GM18517 (cell line): ENCODE measurements around the gene NOD2.

Source experiments
- ATAC-seq: cut with Tn5 transposase; IDR thresholded peaks from one replicate; pipeline ENCODE4 v1.9.1; 2021; ENCODE audit warnings: mild to moderate bottlenecking, moderate library complexity; ENCODE audit not compliant: unreplicated experiment

The NOD2 gene

DNA sequence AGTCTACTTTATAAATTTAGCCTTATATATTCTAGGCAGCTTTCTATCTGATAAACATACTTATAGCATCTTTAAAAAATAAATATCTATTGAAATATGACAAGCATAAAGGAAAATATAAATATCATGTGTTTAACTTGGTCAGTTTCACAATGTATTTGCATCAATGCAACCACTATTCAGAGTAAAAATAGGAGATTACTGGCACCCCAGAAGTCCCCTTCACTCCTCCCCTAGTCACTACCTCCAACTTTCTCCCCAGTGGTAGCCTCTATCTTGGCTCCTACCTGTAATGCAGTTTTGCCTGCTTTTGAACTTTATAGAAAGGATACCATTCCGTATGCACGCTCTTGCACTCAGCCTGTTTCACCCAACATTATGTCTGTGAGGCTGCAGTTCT lies 3.2 kb upstream of the NOD2 start:
- no peak for ATAC-seq

DNA sequence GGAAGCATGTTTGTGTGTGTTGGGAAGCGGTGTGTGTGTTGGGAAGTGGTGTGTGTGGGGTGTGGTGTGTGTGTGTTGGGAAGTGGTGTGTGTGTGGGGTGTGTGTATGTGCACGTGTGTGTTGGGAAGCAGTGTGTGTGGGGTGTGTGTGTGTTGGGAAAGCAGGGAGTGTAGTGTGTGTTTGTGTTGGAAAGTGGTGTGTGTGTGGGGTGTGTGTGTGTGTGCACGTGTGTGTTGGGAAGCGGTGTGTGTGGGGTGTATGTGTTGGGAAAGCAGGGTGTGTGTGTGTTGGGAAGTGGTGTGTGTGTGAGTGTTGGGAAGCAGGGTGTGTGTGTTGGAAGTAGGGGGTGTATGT lies 785 bp upstream of the NOD2 start:
- ATAC-seq: no peak

DNA sequence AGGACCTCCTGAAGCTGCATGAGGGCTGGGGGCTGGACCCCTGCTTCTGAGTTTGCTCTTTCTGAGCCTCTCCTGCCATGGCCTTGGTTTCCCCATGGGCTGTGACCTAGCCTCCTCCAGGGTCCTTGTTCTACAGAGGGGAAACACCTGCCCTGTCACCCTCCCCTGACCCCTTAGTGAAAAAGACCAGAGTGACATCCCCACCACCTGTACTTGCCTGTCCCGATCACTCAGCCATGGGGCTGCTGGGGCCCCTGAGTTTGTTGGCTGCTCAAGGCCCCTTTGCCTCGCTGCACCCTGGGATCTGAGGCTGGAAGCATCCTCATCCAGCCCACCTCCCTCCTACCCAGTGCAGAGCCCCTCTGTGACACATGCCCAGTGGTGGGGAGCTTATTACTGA lies 800 bp downstream of the NOD2 start:
- no peak for ATAC-seq

DNA sequence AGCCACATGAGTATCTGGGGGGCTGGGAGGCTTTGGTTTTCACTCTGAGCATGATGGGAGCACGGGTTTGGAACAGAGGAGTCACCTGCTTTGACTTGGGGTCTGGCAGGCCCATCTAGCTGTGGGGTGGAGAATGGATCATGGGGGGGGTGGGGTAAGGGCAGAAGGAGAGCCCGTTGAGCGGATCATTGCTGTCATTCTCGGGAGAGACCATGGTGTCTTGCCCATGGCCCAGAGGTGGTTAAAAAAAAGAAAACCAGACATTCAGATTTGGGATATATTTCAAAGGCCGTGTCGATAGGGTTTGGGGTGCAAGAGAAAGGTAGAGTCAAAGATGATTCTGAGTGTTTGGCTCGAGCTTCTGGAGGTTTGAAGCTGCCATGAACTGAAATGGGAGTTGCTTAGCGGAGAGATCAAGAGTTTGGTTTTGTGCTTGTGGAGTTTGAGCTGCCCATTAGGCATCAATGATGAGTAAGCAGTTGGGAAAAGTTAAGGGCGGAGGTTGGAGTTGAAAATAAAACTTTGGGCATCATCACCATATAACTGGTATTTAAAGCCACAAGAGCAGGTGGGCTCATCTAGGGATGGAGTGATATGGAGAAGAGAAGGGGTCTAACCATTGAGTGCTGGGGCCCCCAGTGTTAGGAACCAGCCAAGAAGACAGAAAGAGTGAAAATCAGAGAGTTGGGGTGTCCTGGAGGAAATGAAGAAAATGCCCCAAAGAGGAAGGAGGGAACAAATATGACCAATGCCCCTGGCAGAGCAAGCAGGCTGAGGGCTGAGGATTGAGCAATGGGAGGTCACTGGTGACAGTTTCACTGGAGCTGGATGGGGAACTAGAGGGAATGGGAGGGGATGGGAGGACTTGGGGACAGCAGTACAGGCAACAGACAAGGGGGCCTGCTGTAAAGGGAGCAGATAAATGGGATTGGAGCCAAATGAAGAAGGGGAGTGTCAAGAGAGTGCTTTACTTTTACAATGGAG lies 1.9 kb downstream of the NOD2 start:
- no peak for ATAC-seq

DNA sequence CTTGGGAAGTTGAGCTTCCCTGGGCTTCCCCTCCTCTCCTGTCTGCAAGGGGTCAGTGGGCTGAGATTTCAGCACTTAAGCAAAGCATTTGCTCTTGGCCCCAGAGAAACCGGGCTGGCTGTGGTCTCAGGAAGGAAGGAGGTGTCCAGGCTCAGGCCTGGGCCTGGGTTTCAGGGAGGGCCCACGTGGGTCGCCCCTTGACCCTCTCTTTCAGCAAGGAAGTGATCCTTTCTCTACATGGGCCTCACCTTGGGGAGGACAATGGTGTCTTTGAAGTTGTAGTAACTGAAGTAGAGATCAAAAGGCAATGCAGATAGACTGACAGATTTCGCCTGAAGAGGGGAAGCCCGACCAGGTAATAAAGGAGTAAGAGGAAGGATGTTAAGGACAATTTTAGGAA lies 2.7 kb downstream of the NOD2 start:
- peak; percentile 24 for ATAC-seq

DNA sequence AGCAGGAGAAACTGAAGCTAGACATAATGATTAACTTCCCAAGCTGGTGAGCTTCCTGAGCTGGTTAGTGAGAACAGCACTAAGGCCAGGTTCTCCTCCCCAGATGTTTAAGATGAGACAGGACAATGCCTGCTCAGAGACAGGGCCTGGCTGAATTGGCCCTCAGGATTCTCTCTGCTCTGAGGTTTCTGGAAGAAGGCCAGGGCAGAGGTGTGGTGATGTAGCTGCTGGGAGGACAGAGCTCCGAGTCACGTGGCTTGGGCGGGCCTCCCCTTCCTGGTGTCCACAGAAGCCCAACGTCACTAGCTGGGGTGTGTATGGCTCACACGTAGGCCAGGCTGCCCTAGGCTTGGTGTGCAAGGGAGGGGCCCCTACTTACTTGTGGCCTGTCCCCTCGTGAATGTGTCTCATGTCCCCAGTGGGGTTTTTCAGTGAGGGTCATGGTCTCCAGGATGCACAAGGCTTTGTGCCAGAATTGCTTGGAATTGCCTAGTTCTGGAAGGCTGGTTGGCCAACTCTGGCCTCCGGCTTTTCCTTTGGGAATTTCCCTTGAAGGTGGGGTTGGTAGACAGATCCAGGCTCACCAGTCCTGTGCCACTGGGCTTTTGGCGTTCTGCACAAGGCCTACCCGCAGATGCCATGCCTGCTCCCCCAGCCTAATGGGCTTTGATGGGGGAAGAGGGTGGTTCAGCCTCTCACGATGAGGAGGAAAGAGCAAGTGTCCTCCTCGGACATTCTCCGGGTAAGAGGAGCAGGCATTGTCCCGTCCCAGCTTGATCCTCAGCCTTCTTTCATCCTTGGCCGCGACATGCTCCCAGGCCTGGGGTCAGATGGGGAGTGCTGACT lies 3.4 kb downstream of the NOD2 start:
- ATAC-seq: peak; percentile 54

DNA sequence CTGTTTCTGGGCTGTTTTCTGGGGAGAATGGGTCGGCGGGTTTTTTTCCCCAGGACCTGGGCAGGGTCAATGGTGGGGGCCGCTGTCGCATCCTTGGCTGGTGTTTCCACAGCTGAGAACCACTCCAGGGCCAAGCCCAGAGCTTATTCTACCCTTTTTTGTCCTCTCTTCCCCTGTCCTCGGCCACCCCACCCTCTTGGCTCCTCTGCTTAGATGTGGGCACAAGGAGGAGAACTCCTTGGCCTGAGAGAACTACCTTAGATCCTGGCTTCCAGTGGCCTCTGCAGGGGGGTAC lies 4.0 kb downstream of the NOD2 start:
- no peak for ATAC-seq

DNA sequence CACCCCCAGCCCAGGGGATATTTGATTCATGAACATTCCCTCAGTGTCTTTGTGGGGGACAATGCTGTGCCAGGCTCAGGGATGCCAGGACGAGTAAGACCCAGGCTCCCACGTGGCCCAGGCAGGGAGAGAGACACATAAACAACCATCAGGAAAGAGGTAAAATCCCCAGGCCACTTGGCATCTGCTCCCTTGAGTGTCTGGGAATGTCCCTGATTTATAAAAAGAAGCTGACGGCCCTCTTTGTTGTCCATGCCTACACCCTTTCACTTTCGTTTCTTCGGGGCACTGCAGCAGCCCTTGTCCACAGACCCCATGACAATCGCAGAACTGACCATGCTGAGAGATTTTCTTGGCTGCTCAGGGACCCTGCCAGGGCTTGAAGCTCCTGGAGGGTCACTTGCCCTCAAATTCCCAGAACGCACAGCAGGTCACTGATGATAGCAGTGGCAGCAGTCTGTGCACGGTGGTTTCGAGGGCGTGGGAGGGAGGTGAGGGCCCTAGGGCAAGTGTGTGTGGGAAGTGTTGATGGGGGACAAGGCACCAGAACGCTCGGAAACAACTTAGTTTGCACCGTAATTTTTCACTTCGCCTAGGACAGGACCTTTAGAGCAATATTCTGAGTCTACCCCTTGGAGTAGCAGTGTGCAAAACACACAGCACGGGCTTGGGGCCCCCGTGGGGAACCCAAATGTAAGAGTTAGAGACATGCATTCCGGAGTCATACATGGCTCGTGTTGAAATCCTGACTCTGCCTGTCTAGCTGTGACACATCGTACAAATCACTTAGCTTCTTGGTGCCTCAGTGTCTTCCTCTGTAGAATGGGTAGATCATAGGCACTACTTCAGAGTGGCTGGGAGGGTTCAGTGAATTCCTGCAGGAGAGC lies 4.7 kb downstream of the NOD2 start:
- ATAC-seq: peak; percentile 43

DNA sequence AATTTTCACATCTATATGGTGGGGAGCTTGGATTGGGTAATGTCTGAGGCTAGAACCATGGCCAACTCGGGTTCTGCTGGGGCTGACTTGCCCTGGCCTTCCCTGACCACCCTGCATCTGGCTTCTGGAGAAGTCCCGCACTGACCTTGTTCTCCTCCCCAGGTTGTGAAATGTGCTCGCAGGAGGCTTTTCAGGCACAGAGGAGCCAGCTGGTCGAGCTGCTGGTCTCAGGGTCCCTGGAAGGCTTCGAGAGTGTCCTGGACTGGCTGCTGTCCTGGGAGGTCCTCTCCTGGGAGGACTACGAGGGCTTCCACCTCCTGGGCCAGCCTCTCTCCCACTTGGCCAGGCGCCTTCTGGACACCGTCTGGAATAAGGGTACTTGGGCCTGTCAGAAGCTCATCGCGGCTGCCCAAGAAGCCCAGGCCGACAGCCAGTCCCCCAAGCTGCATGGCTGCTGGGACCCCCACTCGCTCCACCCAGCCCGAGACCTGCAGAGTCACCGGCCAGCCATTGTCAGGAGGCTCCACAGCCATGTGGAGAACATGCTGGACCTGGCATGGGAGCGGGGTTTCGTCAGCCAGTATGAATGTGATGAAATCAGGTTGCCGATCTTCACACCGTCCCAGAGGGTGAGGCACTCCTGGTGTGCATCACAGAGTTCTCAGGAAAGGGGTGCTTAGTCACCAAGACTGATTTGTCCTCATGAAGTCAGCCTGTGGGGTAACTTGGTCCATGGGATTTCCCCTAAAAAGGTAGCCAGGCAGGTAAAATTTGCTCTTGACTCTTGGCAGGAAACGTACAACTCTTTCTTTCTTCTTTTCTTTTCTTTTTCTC lies 6.1 kb downstream of the NOD2 start:
- no peak for ATAC-seq

DNA sequence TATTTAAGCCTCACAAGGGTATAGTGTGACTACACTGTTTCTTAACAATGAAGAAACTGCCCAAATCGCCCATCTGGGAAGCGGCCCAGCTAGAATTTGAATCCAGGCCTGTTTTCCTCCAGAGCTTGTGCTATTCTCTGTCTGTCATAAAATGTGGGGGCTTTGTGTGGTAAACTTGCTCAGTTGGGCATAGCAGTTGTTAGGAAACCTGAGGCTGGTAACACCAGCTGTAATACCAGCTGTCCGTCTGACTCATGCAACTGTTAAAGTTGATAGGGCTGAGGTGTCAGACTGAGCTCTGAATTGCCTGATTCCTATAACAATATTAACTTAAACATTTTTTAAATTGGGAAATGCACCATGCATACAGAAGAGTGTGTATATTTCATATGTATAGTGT lies 9.3 kb downstream of the NOD2 start:
- no peak for ATAC-seq

DNA sequence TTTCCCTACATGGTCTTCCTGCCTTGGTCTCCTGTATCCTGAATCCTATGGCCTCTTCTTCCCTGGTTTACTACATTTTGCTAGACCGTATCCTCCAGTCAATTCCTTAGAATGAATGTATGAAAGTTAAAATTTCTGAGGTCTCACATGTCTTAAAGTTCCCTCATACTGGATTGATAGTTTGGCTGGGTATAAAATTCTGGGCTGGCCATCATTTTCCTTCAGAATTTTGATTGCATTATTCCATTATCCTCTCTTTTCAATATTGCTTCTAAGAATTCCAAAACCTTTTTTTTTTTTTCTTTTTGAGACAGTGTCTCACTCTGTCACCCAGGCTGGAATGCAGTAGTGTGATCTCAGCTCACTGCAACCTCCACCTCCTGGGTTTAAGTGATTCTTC lies 10.8 kb downstream of the NOD2 start:
- no peak for ATAC-seq

DNA sequence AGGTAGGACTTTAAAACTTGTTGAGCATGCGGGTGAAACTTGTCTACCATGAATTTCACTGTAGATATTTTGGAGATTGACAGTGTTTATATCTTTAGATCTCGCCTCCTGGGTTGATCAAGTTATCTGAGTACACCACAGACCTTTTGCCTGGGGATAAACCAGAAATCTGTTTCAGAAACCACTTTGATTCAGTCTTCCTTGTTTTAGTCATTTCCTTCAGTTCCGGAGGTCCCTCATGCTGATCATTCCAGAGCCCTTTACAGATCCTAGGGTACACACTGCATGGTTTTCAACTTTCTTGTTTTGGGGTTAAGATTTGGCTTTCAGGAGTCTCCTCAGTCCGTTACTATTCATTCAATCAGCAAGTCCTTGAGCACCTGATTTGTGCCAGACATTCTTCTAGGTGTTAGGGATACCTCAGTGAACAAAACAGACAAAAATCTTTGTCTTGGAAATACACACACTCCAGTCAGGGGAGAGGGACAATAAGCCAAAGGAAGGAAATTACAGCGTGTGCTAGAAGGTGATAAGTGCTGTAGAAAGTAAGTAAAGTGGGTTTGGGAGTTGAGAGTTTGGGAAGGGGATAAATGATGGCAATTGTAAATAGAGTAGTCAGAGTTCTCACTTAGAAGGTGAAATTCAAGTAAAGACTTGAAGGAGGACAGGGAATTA lies 12.2 kb downstream of the NOD2 start:
- no peak for ATAC-seq

DNA sequence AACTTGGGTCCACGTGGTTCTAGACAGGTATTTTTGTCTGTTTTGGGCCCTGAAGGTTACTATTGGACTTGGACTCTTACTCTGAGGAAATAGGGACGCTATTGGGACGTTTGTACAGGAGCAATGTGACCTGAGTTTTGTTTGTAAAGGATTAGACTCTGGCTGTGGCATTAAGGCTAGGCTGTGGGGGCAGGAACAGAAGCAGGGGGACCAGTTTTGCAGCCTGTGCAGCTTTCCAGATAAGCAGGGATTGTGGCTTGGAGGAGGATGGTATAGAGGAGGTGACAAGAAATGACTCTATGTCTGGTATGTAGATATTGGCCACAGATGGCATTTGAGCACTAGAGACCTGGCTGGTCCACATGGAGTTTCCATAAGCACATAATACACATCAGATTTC lies 12.8 kb downstream of the NOD2 start:
- ATAC-seq: no peak

DNA sequence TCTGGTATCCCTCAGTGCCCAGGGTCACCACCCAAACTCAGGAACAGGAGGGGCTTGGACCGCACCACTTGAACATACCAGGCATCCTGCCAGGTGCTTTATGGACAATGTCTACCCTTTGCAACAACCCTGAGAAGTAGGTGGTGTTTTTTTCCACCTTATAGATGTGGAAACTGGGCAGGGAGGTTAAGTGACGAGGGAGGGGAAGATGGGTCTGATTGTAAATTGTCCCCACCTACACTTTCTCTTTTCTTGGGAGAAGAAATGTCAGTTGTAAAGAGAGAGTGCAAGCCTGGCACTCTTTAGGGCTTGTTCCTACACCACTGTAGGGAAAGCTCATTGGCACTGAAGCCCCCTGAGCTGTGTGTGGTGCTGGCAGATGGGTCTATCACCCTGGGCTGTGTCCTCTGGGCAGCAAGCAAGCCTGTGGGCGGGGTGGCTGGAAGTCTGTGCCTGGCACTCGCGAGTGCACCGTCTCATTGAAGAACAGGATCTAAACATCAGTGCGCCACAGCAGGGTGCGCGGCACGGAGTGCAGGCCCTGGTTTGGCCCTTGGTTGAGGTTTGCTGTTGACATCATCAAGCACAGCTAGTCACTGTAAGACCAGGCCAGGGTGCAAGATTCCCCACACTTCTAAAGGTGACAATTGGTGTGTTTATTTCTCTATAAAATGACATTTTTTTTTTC lies 15.1 kb downstream of the NOD2 start:
- ATAC-seq: no peak

DNA sequence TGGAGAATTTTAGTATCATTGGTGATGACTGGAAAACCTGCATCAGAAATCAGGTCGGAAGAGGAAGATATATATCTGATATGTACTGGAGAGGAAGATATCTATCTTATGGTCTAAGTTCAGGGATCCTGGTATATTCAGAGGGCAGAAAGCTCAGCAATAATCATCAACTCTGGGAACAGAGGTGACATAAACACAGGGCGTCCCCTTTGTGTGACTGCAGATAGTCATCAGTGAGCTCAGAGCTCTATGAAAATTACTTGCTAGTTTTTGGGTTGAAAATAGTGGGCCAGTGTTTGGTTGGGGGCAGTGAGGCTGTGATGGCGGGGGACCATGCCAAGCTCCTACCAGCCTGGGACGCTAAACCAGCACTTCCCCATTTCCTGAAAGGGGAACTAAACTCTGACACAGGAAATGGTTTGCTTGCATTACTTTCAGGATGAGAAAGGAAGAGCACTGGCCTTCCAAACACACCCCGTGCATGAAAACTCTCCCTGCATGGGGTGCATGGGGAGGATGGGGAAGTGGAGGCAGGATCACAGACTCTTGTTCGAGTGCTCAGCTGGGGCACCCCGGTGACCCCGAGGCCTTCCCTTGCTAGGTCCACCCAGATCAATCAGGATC lies 15.8 kb downstream of the NOD2 start:
- no peak for ATAC-seq

DNA sequence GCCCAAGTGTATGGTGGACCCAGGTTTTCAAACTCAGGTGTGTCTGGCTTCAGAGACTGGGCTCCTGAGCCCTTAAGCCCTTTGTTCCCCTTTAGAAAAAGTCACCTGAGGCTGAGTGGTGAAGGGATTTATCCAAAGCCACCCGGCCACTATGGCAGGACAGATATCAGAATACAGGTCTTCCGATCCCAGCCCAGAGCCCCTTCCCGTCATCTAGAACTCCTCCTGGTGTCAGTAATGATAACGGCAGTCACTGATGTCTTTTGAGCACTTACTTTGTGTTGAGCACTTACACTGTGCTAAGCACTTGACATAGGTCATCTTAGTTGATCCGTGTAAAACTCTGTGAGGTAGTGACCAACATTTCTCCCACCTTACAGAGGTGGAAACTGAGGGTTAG lies 16.6 kb downstream of the NOD2 start:
- ATAC-seq: no peak

DNA sequence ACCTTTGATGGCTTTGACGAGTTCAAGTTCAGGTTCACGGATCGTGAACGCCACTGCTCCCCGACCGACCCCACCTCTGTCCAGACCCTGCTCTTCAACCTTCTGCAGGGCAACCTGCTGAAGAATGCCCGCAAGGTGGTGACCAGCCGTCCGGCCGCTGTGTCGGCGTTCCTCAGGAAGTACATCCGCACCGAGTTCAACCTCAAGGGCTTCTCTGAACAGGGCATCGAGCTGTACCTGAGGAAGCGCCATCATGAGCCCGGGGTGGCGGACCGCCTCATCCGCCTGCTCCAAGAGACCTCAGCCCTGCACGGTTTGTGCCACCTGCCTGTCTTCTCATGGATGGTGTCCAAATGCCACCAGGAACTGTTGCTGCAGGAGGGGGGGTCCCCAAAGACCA lies 17.6 kb downstream of the NOD2 start:
- no peak for ATAC-seq

DNA sequence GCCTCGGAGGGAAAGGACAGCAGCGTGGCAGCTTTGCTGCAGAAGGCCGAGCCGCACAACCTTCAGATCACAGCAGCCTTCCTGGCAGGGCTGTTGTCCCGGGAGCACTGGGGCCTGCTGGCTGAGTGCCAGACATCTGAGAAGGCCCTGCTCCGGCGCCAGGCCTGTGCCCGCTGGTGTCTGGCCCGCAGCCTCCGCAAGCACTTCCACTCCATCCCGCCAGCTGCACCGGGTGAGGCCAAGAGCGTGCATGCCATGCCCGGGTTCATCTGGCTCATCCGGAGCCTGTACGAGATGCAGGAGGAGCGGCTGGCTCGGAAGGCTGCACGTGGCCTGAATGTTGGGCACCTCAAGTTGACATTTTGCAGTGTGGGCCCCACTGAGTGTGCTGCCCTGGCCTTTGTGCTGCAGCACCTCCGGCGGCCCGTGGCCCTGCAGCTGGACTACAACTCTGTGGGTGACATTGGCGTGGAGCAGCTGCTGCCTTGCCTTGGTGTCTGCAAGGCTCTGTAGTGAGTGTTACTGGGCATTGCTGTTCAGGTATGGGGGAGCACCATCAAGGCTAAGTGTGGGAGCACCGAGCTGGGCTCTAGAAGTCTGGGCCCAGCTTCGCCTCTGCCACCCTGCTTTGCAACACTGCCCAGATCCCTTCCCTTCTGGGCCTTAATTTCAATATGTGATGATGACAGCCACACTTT lies 18.6 kb downstream of the NOD2 start:
- no peak for ATAC-seq
